K562 (cell line): ENCODE measurements around the gene APOM. TPM values are rescaled to one million over a fixed set of nuclear protein-coding genes. Genes with fewer than 3 reads are reported as not detected.
A peak's percentile ranks its signal among the peaks of the same experiment; 100 is the strongest.

Source experiments
- DNMT1 ChIP-seq: fragments of 450-650 bp; IDR thresholded peaks from 2 replicates; pipeline ENCODE4 v1.6.1; 2016; ENCODE audit warnings: antibody characterized with exemption, mild to moderate bottlenecking
- DPF2 ChIP-seq: fragments of 450-650 bp; IDR thresholded peaks from 2 replicates; pipeline ENCODE4 v1.6.1; 2016
- HDAC6 ChIP-seq: IDR thresholded peaks from 2 replicates; pipeline ENCODE4 v1.6.1; 2012; ENCODE audit warnings: low read depth, mild to moderate bottlenecking, control low read depth, inconsistent platforms, low read length, moderate library complexity
- HDGF ChIP-seq: fragments of 450-650 bp; IDR thresholded peaks from 2 replicates; pipeline ENCODE4 v1.6.1; 2016
- MCM7 ChIP-seq, 2 experiments: fragments of 450-650 bp; IDR thresholded peaks; 2 replicates each; pipeline ENCODE4 v1.6.1; 2016 to 2018
- NFXL1 ChIP-seq: fragments of 450-650 bp; formaldehyde crosslinking; IDR thresholded peaks from 2 replicates; pipeline ENCODE4 v1.4.0; 2021; ENCODE audit warnings: mild to moderate bottlenecking
- PPARD ChIP-seq: fragments of 250-450 bp; sonication (Bioruptor Pico); IDR thresholded peaks from 2 replicates; pipeline ENCODE4 v1.8.0; 2022; ENCODE audit warnings: inconsistent platforms, mild to moderate bottlenecking, moderate library complexity
- PRPF4 ChIP-seq: fragments of 200-400 bp; formaldehyde crosslinking; IDR thresholded peaks from one replicate; pipeline ENCODE4 v1.6.1; 2017; ENCODE audit warnings: low read length, low read depth, mild to moderate bottlenecking; ENCODE audit not compliant: insufficient read depth, poor library complexity, severe bottlenecking
- RBBP5 ChIP-seq: fragments of 200-600 bp; sonication (generic); IDR thresholded peaks from 2 replicates; pipeline ENCODE4 v1.6.1; 2012; ENCODE audit warnings: borderline replicate concordance, mild to moderate bottlenecking, low read length, control low read depth, inconsistent platforms; ENCODE audit not compliant: insufficient read depth, poor library complexity, severe bottlenecking
- RBM22 ChIP-seq: fragments of 200-400 bp; formaldehyde crosslinking; IDR thresholded peaks from 2 replicates; pipeline ENCODE4 v1.6.1; 2018; ENCODE audit warnings: low read length, low read depth; ENCODE audit not compliant: poor library complexity, severe bottlenecking
- SMARCB1 ChIP-seq: IDR thresholded peaks from 2 replicates; pipeline ENCODE4 v1.6.1; 2011; ENCODE audit warnings: improper control_type of control experiment, low read depth; ENCODE audit not compliant: insufficient read length
- ZNF12 ChIP-seq: sonication (generic); formaldehyde crosslinking; IDR thresholded peaks from 2 replicates; pipeline ENCODE4 v1.4.0; 2020; ENCODE audit warnings: mild to moderate bottlenecking, missing genetic modification reagents
- ZNF785 ChIP-seq: fragments of 250-450 bp; sonication (Bioruptor Pico); IDR thresholded peaks from 2 replicates; pipeline ENCODE4 v1.4.0; 2020; ENCODE audit warnings: mild to moderate bottlenecking
- polyA plus RNA-seq, 8 experiments: library from polyadenylated mRNA; depleted of rRNA in 4 of 8; stranded (reverse) in 5 of 8; unstranded in 3 of 8; fragments of >200 nt; fragmentation: Nextera tagmentation in 2 of 8; fragmentation: Illumina TruSeq in 1 of 8; extraction: Ambion mirVana in 2 of 8; extraction: Trizol in 1 of 8; gene quantifications; 2 replicates each; pipeline versions ENCODE4 v1.2.1 to v1.2.3, GENCODE V29; 2011 to 2014; ENCODE audit warnings: inconsistent platforms in 1 of 8, missing spikeins in 1 of 8
- total RNA-seq, 7 experiments: library from RNA; depleted of rRNA in 6 of 7; stranded (reverse); fragments of >200 nt in 6 of 7; fragmentation: Illumina TruSeq in 2 of 7; extraction: Trizol in 2 of 7; gene quantifications; 2 replicates each; pipeline versions ENCODE4 v1.2.1 to v1.2.3, GENCODE V29; 2011 to 2021; ENCODE audit warnings: low replicate concordance in 1 of 7
- TF ChIP-seq, protein P1 (sequence below): fragments of 250-450 bp; sonication (Bioruptor Pico); IDR thresholded peaks from 2 replicates; pipeline ENCODE4 v1.8.0; 2021; ENCODE audit warnings: moderate library complexity, mild to moderate bottlenecking, inconsistent platforms
- TF ChIP-seq, protein P2 (sequence below): fragments of 450-650 bp; IDR thresholded peaks from 2 replicates; pipeline ENCODE4 v1.6.1; 2016; ENCODE audit warnings: mild to moderate bottlenecking
- TF ChIP-seq, protein P3 (sequence below): sonication (generic); formaldehyde crosslinking; IDR thresholded peaks from 2 replicates; pipeline ENCODE4 v1.8.1; 2023; ENCODE audit warnings: mild to moderate bottlenecking, missing genetic modification reagents
- TF ChIP-seq, protein P4 (sequence below): fragments of 450-650 bp; formaldehyde crosslinking; IDR thresholded peaks from 2 replicates; pipeline ENCODE4 v1.4.0; 2022; ENCODE audit warnings: missing genetic modification characterization

APOM gene
- total and polyA plus RNA-seq, 9 of the 15 experiments (the other 6 are each of a cell fraction or from before 2014, with no cell fraction given): 5.7 to 24.3 (median 10.4) TPM

DNA sequence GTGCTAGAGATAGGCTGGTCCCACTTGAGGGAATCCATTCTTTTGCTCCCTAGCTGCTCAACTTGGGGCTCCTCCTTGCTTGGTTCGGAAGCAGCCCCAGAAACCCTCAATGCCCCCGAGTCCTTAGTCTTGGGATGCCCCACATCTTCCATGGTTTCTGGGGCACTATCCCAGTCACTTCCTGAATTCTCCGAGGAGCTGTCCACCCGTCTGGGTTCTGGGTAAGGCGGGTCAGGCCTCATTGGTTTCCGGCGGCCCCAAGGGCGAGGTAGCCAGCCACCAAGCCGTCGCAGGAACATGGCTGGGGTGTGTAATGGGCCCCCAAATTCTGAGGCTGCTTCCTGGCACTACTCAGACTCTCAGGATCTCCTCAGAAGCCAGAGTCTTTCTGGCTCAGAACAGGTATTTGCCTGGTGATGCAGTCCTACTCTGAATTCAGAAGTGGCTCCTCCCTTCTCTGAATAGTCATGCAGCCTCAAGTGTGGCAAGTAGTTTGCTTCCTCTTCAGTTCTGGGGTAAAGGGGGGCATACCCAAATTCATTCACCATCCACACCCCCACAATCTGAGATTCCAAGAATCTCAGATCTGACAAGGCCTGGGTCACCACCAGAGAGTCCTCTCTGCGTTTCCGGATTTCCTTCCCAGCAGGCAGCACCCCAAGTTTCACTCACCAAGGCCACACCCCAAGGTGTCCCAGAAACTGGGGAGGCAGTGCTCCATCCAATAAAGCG lies 4.1 kb downstream of the APOM start (continued):
- TF ChIP-seq MCM7 (IDR thresholded peaks at IDR 0.05) (no peak), PRPF4 (no peak), RBM22 (no peak), NFXL1 (CRISPR knock-in tag) (no peak), HDGF (no peak; the same call in 1 of the 2 replicates), HDAC6 (no peak), DPF2 (no peak), ZNF785 (CRISPR knock-in tag) (peak; percentile 74; the same call in 1 of the 2 replicates), PPARD (CRISPR knock-in tag) (no peak), ZNF12 (CRISPR knock-in tag) (no peak; the same call in 1 of the 2 replicates), SMARCB1 (no peak), DNMT1 (no peak), RBBP5 (no peak)
- TF ChIP-seq, protein P1, sequence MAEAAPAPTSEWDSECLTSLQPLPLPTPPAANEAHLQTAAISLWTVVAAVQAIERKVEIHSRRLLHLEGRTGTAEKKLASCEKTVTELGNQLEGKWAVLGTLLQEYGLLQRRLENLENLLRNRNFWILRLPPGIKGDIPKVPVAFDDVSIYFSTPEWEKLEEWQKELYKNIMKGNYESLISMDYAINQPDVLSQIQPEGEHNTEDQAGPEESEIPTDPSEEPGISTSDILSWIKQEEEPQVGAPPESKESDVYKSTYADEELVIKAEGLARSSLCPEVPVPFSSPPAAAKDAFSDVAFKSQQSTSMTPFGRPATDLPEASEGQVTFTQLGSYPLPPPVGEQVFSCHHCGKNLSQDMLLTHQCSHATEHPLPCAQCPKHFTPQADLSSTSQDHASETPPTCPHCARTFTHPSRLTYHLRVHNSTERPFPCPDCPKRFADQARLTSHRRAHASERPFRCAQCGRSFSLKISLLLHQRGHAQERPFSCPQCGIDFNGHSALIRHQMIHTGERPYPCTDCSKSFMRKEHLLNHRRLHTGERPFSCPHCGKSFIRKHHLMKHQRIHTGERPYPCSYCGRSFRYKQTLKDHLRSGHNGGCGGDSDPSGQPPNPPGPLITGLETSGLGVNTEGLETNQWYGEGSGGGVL: no peak
- TF ChIP-seq, protein P2, sequence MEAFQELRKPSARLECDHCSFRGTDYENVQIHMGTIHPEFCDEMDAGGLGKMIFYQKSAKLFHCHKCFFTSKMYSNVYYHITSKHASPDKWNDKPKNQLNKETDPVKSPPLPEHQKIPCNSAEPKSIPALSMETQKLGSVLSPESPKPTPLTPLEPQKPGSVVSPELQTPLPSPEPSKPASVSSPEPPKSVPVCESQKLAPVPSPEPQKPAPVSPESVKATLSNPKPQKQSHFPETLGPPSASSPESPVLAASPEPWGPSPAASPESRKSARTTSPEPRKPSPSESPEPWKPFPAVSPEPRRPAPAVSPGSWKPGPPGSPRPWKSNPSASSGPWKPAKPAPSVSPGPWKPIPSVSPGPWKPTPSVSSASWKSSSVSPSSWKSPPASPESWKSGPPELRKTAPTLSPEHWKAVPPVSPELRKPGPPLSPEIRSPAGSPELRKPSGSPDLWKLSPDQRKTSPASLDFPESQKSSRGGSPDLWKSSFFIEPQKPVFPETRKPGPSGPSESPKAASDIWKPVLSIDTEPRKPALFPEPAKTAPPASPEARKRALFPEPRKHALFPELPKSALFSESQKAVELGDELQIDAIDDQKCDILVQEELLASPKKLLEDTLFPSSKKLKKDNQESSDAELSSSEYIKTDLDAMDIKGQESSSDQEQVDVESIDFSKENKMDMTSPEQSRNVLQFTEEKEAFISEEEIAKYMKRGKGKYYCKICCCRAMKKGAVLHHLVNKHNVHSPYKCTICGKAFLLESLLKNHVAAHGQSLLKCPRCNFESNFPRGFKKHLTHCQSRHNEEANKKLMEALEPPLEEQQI: no peak
- TF ChIP-seq, protein P3, sequence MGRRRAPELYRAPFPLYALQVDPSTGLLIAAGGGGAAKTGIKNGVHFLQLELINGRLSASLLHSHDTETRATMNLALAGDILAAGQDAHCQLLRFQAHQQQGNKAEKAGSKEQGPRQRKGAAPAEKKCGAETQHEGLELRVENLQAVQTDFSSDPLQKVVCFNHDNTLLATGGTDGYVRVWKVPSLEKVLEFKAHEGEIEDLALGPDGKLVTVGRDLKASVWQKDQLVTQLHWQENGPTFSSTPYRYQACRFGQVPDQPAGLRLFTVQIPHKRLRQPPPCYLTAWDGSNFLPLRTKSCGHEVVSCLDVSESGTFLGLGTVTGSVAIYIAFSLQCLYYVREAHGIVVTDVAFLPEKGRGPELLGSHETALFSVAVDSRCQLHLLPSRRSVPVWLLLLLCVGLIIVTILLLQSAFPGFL (CRISPR knock-in tag): no peak
- TF ChIP-seq, protein P4, sequence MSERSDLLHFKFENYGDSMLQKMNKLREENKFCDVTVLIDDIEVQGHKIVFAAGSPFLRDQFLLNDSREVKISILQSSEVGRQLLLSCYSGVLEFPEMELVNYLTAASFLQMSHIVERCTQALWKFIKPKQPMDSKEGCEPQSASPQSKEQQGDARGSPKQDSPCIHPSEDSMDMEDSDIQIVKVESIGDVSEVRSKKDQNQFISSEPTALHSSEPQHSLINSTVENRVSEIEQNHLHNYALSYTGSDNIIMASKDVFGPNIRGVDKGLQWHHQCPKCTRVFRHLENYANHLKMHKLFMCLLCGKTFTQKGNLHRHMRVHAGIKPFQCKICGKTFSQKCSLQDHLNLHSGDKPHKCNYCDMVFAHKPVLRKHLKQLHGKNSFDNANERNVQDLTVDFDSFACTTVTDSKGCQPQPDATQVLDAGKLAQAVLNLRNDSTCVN (CRISPR knock-in tag): peak; percentile 70; the same call in 1 of the 2 replicates
